ENCODE data around the gene SF3B4.
A peak's percentile ranks its signal among the peaks of the same experiment; 100 is the strongest.

Gene SF3B4

DNA sequence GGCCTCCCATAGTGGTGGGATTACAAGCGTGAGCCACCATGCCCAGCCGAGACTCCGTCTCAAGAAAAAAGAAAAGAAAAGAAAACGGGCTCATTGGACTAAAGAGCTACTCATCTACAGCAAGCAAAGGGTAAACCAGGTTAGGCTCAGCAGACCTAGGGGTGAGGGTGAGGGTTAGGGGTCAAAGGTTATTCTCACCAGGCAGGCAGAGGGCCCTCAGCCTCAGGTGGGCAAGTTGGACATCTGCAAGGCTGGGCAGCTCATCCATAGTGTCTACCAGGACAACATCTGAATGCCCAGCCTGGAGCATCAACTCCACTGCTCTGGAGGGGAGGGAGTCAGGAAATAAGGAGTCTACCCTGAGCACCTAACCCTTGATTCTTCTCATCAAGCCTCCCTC is 5.6 kb upstream of the SF3B4 start:
- DNase-seq (ENCODE audit: low read depth in 2 of 2) = no peak

DNA sequence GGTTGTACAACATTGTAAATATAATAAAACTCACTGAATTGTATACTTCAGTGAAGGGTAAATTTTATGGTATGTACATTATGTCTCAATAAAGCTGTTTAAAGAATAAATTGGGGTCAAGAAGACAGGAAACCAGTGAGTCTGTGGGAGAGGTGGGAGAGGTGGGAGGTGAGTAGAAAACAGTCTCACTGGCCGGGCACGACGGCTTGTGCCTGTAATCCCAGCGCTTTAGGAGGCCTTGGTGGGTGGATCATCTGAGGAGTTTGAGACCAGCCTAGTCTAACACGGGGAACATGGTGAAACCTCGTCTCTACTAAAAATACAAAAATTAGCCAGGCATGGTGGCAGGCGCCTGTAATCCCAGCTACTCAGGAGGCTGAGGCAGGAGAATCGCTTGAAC is 4.9 kb upstream of the SF3B4 start:
- DNase-seq (ENCODE audit: low read depth in 2 of 2) = no peak

DNA sequence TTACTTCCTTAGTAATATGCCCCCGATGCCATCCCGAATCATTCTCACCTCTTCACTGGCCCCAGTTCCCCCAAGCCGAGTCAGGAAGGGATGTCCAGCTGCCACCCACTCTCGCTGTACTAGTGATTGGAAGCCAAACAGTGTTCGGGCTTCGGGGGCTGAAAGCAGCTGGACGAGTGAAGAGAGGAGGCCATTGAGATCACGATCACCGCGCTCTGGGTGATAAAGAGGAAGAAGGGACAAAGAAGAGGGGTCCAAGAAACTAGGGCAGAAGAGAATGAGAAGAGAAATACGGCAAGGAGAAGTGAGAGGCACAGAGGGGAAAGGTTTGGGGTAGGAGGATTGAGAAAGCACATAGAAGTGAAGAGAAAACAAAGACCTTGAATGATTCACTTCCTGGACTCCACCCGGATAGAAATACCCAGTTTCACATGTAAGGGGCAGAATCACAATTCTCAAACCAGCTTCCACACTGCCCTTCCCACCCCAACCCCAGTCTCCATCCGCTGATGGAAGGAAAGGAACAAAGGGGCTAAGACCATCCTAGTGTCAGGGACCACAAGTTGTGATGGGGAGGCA is 3.7 kb upstream of the SF3B4 start:
- DNase-seq (ENCODE audit: low read depth in 2 of 2) = no peak

DNA sequence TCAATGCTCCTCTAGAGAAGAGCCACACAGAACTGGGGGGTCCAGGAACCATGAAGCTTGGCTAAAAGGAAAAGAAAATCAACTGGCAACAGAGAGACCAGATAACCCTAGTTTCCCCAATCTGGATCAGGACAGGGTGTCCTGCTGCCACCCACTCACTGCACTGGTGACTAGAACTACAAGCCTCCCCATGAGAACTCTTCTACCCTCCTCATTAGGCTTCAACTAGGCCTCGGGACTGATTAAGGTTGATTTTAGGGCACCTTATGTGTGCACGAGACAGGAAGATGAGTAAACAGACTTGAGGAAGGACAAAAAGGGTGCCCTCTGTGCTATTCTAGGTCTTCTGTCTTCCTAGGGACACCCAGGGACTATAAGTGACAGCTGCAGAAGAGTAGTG is 2.3 kb upstream of the SF3B4 start:
- no peak for DNase-seq (ENCODE audit: low read depth in 2 of 2)

DNA sequence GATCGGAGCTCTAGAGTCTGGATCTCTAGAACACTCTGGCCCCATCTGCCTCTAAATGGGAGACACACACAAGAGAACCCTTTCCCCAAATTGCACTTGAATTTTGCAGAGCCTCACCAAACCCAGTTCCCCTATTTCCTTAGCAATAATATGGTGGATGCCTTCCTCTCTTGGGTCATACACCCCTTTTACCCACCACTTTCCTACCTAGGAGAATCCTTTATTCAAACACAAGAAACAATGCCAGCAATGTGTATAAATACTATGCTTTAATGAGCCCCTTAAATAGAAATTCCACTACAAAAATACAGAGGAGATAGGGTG is 760 bp upstream of the SF3B4 start:
- no peak for DNase-seq (ENCODE audit: low read depth in 2 of 2)

DNA sequence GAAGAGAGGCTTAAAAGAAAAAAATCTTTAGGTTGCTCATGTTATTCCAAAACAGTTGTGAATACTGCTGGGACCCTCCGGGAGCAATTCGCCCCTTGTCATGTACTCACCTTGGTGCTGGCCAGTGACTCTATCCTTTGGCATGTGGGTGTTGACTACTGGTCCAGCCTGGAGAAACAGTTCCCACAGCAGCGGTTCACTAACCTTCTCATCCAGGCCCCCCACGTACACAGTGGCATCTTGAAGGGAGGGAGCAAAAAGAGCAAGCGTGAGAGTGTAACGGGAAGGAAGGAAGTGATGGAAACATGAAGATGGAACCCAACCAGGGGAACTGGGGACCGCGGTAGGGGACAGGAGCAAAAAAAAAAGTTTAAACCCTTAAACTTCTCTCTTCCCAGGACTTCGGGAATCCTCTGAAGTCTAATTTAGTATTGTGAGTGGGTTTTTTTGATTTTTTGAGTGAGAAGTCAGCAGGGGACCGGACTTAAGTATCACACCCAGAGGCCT is 494 bp downstream of the SF3B4 start:
- no peak for DNase-seq (ENCODE audit: low read depth in 2 of 2)

DNA sequence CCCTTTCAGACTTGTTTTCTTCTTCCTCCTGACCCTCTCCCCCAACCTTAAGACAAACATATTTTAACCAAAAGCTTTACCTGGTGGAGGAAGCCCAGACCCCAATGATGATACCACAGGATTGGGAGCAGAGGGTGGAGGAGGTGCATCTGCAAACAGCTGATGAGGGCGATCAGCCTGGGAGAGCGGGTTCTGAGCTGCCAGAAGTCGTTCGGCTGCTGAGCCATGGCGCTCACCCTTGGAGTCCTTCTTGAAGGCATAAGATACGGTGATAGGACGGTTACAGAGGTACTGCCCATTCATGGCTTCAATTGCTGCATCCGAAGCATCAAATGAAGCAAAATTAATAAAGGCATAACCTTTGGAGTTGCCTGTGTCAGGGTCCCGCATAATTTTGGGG is 1.3 kb downstream of the SF3B4 start:
- DNase-seq (ENCODE audit: low read depth in 2 of 2) = no peak

DNA sequence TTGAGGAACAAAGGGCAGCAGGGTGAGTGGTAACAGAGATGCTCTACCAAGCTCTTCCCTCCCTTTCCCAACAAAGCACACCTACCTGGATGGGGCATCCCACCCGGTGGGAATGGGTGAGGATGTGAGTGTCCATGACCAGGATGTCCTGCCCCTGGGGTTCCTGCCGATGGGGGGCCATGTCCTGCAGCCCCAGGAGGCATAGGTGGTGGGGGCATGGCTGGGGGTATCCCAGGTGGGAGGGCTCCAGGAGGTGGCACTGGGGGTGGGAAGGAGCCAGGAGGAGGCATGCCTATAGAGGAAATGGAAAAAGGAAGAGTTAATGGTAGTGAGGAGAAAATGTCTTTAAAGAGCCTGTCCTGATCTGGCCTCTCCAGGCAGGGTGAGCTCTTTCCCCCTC is 1.9 kb downstream of the SF3B4 start:
- DNase-seq (ENCODE audit: low read depth in 2 of 2) = no peak

DNA sequence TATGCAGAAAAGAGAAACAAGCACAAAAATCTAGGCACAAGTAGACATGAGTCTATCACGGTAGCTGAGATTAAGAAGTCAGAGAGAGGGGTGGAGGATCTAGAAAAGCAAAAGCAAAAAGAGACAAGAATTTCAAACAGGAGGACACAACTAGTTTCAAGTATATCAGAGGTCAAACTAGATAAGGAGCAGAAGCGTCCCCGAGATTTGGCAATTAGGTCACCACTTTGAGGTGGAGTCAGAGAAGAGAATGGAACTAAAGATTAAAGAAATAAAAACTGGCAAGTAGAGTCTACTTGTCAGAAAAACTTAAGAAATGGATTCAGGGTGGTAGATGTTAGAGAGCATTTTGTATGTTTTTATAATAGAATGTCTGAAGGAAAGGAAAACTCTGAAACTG is 2.3 kb downstream of the SF3B4 start:
- no peak for DNase-seq (ENCODE audit: low read depth in 2 of 2)

DNA sequence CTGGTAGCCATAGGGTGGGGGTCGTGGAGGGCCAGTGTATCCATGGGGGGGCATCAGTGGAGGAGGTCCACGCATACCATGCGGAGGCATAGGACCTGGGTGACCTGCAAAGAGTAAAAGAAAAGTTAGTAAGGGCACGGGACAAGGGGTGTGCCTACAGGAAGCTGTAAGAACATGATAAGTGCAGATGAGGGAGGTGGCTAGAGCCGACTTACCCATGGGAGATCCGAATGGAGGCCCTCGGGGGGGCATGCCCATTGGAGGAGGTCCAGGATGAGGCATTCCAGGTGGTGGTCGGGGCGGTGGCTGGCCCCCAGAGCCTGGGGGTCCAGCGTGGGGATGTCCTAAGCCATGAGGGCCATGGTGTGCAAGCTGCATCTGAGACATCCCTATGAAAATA is 4.0 kb downstream of the SF3B4 start:
- no peak for DNase-seq (ENCODE audit: low read depth in 2 of 2)

DNA sequence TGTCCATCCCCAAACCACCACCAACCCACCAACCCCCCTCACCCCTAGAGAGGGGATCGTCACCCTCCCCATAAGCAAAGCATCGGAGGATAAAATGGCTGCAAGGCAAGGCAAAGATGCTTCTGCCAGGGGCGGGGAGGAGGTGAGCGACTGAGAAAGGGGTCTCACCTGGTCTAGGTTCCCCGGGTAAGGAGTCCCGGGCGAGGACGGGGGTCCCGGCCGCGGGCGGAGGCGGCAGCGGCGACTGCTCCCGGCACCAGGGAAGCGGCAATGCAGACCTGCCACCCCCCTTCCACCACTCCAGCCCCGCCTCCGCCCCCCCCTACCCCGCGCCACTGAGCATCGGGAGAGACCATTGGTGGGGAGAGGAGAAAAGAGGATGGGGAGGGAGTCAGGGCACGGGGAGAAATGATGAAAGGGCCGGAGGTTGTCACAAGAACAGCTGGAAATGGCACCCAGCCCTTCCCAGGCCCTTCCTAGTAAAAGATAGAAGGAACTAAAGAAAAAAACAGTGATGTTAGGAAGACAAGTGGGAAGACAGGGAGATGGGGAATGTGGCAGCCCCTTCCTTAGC is 9.9 kb downstream of the SF3B4 start, which contains the start of gene SV2A:
TSS of gene SV2A (minus strand) at position 274 of the 574 bp plus-strand sequence. CDS start 4,004 bp downstream, outside the sequence.
- DNase-seq (ENCODE audit: low read depth in 2 of 2) = peak in 1 of 2 experiments; percentile 24

DNA sequence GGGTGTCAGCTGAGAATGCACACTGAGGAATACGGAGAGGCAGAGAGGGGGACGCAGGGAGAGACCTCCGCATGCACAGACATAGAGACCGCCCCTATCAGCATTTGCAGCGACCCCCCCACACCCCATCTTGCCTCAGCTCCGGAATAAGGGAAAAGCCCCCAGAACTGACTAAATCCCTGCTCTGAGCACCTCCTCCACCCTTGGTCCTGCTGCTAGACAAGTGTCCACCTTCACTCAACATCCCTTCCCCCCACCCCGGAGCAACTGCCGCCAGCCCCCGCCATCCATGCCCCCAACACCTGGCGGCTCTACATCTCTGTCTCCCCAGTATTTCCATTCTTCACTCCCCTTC is 10.7 kb downstream of the SF3B4 start:
- no peak for DNase-seq (ENCODE audit: low read depth in 2 of 2)

DNA sequence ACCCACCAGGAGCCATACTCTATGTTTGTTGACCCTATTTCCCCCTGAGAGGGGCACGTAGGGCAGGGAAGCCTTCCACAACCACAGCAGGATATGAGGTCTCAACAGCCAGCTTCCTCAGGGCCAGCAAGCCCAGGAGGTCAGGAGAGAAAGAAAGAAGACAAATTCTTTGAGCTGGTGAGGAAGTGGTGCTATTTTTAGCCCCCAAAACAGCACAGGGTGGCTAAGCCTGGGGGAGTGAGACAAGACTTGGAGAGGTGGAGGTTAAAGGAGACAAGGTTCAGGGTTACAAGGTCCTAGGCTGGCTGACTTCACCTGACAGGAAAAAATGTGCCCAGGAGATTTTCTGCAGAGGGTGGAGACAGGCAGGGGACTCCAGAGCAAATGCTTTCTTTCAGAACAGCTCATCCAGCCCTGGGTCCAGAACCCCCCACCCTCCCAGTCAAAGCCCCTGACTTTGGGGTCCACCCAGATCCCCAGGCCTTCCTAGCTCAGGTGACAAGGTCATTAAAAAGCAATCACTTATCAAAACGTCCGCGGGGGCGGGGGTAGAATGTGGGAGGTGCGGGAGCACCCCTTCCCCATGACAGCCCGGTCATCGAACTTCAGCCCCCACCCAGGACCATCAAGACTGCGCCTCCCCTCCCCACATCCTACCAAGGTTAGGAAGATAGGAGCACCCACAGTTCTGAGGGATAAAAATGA is 11.3 kb downstream of the SF3B4 start:
- DNase-seq (ENCODE audit: low read depth in 2 of 2) = no peak

DNA sequence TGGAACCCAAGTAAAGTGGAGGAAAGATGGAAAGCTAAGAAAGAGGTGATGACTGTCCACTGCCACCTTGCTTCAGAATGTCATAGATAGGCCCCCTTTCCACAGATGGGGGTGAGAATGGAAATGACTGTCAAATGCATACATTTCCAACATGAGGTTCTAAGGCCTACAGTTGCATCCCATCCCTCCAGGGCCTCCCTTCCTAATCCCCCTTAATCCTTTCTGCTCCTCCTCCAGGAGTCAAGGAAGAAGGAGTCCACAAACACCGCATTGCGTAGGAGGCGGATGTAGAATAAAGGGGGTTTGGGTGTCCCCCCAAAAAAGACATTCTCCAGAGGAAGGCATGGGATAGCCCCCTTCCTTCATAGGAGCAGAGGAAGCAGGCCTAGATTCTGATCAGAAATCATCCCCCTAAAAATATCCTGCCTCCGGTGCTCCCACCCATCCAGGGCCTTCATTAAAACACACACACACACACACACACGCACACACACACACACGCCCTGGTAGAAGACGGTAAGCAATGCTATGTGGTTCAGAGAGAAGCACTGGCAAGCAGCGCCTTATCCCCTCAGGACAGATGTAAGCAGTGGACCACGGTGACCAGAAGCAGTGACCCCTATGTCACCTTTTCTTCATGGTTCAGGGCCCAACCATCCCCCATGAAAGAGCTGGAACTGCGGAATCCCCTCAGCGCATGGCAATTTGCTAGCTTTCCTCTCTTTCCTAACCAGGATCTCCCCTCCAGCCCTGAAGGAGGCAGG is 12.0 kb downstream of the SF3B4 start:
- no peak for DNase-seq (ENCODE audit: low read depth in 2 of 2)

DNA sequence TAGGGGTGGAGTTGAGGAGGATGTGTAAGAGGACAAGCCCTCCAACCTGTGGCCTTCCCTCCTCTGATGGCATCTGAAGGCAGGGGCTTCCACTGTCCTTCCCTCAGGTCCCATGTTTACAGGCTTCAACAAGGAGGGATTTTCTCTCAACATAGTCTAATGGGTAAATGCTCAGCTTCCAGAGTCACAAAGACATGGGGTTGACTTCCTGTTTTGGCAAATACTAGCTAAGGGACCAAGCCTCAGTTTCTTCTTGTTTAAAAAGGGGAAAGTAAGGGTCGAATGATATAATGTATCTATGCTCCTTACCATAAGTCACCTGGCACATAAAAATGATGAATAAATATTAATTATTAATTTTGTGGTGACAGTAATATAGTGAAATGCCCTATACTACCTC is 13.1 kb downstream of the SF3B4 start:
- no peak for DNase-seq (ENCODE audit: low read depth in 2 of 2)

DNA sequence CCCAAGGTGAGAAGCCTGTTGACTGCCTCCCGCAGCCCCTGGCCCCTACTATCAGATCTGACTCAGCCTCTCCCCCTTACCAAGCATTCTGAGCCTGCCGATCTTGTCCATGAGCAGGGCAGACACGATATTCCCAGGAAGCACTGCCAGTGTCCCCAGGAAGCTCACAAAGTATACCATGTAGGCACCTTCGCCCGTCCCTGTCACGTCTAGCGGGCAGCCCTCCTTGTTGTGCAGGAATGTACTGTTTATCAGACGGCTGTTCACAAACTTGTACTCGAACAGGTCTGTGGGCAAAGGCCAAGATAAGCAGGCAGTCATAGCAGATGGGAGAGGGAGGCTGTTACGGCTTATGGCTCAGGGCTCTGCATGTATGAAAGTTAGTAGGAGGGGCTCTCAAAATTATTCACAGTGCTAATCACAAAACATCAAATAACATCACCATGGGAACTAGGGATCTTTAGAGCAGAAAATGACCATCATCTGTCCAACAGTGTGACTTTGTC is 21.0 kb downstream of the SF3B4 start:
- DNase-seq (ENCODE audit: low read depth in 2 of 2) = no peak

DNA sequence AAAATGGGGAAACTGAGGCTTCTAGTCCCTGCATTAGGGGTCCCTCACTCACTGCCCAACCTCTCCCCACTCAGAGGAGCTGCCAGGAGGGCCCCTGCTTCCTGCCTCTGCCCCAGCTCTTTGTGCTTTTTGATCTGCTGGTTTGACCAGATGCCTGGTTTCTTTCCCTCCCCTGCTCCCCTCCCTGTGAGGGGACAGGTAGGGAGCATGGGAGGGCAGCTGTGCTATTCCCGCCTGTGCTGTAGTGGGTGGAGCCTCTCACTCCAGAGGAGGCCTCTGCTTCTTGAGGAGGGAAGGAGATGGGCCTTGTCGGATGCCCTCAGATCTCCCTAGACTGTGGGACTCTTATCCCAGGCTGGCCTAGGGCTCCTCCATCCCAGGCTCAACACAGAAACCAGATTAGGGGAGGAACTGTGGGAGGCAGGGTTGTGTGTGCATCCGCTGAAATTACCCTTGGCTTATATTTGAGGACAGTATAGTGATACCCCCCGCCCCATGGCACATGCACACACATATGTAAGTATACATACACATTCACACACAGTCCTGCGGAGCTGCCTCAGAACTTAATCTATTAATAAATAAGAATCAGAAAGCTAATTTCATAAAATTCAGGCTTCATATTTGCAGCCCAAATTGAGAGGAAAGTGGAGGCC is 23.6 kb downstream of the SF3B4 start:
- no peak for DNase-seq (ENCODE audit: low read depth in 2 of 2)

DNA sequence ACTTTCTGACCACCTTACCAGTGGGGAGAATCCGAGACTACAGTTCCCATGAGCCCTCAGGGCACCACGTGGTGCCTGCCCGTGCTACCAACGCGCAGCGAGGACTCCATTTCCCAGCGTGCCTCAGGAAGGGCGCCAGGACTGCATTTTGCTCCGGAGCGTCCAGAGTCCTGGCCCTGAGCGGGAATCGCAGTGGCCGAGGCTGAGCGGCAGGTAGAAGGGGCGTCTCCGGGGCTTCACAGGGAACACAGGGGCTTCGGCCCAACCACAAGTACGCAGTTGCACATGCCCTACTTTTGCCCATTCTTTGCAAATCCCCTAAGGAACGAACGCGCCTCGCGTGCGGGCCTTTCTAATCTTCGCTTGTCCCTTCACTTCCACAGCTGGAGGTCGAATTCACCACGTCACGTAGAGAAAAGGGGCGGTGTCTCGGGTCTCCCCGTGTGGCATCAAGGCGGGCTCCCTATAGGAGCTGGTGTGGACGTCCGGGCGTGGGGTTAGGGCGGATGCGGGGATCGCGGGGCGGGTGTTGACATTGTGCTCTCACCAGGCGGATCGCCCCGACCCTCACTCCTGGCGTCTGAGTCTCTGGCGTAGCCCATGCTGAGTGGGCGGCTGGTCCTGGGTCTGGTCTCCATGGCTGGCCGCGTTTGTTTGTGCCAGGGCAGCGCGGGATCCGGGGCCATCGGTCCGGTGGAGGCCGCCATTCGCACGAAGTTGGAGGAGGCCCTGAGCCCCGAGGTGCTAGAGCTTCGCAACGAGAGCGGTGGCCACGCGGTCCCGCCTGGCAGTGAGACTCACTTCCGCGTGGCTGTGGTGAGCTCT is 27.9 kb downstream of the SF3B4 start, which contains the start of gene BOLA1:
TSS of gene BOLA1 (plus strand) at position 109 of the 825 bp plus-strand sequence. CDS start at position 601, 492 bp downstream.
- DNase-seq (ENCODE audit: low read depth in 2 of 2) = peak; percentile 68 to 72

DNA sequence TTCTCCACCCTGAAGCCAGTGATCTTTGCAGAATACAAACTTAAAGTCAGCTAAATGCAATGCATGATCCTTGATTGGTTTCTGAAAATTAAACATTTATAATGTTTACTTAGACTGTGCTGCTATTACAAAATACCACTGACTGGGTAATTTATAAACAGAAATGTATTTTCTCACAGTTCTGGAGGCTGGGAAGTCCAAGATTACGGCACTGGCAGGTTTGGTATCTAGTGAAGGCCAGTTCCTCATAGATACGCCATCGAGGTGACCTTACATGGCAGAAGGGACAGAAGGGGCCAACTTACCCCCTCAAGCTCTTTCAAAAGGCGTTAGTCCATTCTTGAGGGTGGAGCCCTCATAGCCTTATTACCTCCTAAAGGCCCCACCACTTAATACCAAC is 31.0 kb downstream of the SF3B4 start:
- DNase-seq (ENCODE audit: low read depth in 2 of 2) = no peak

DNA sequence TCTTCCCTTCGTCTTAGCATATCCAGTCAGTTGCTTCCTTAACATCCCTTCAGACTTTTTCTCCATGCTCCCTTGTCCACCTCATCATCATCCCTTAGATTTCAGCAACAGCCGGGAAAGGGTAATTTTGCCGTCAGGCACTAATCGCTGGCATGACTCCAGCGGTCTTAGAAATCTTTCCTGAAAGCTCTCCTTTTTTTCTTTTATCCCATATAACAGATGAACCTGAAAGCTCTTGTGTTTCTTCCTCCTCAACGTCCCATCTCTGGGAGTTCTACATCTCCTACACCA is 38.7 kb downstream of the SF3B4 start:
- DNase-seq (ENCODE audit: low read depth in 2 of 2) = no peak

Measured in fibroblast of skin of left biceps (primary cell).